GM12878 (cell line): Measurements from ENCODE around the gene COTL1. TPM values are rescaled to one million over a fixed set of nuclear protein-coding genes. Genes with fewer than 3 reads are reported as not detected.

Experiments
- ATAC-seq: fragments of 200-7000 bp; cut with Tn5 transposase; 3 replicates; pipeline ENCODE4 v1.9.1; 2020; ENCODE audit warnings: mild to moderate bottlenecking, moderate library complexity
- BruUV-seq: library from RNA; stranded (reverse); fragments of 400-500 nt; replicated peaks from 2 replicates; lab custom pipeline; 2021; lab: Mats Ljungman, UMichigan
- CTCF ChIA-PET: fragments of 300-600 bp; sonication (Branson Sonifier 250); formaldehyde crosslinking; extraction: SDS; loops from one replicate; lab custom pipeline; 2021; ENCODE audit warnings: inconsistent platforms; lab: Yijun Ruan, JAX
- POLR2A ChIA-PET: fragments of 350-600 bp; formaldehyde crosslinking; extraction: SDS; loops from one replicate; lab custom pipeline; 2021; ENCODE audit warnings: inconsistent platforms; lab: Charles Lee
- RAD21 ChIA-PET: fragments of 300-600 bp; sonication (Branson Sonifier 250); formaldehyde crosslinking; loops from one replicate; lab custom pipeline; 2023; ENCODE audit warnings: antibody characterized with exemption; ENCODE audit not compliant: unreplicated experiment; lab: Charles Lee
- SMC1A ChIA-PET: fragments of 300-600 bp; sonication (Branson Sonifier 250); formaldehyde crosslinking; loops from one replicate; lab custom pipeline; 2023; ENCODE audit not compliant: unreplicated experiment, uncharacterized antibody; lab: Charles Lee
- DNase-seq: peaks from one replicate; pipeline ENCODE4 v3.0.0-alpha.2; 2011; ENCODE audit warnings: low read depth, low spot score
- FAIRE-seq: peaks from 3 replicates; lab custom pipeline; 2011; peaks lifted over from hg19 to GRCh38; lab: Jason Lieb, UNC
- H2AFZ ChIP-seq: 2 replicates; pipeline ENCODE4 v1.6.0; 2011; ENCODE audit warnings: low read depth, low read length, control low read depth; ENCODE audit not compliant: control insufficient read depth
- H3K27ac ChIP-seq: 2 replicates; pipeline ENCODE4 v1.5.1; 2011; ENCODE audit warnings: control low read depth; ENCODE audit not compliant: control insufficient read depth, insufficient read depth
- H3K27me3 ChIP-seq, 2 experiments: replicated peaks in 1 of 2; 2 replicates each; pipeline versions ENCODE4 v1.6.0 to v1.6.1; 2011; ENCODE audit warnings: low read length in 1 of 2; ENCODE audit not compliant: control insufficient read depth in 2 of 2, insufficient read depth in 2 of 2
- H3K36me3 ChIP-seq, 2 experiments: 2 replicates each; pipeline ENCODE4 v1.5.1; 2011; ENCODE audit warnings: low read length in 1 of 2; ENCODE audit not compliant: control insufficient read depth in 2 of 2, insufficient read depth in 2 of 2
- H3K4me1 ChIP-seq: 2 replicates; pipeline ENCODE4 v1.6.1; 2011; ENCODE audit warnings: mild to moderate bottlenecking, low read length, moderate library complexity, mixed read lengths; ENCODE audit not compliant: control insufficient read depth, insufficient read depth
- H3K4me2 ChIP-seq: 2 replicates; pipeline ENCODE4 v1.6.0; 2011; ENCODE audit warnings: control low read depth; ENCODE audit not compliant: control insufficient read depth, insufficient read depth
- H3K4me3 ChIP-seq: fragments of 200-600 bp; sonication (generic); 2 replicates; pipeline ENCODE4 v1.5.1; 2016
- H3K79me2 ChIP-seq: 2 replicates; pipeline ENCODE4 v1.6.0; 2011; ENCODE audit warnings: low read length; ENCODE audit not compliant: control insufficient read depth, insufficient read depth
- H3K9ac ChIP-seq: 2 replicates; pipeline ENCODE4 v1.8.0; 2011; ENCODE audit warnings: low read length, control low read depth, mixed read lengths; ENCODE audit not compliant: control insufficient read depth, insufficient read depth
- H3K9me3 ChIP-seq: replicated peaks from 3 replicates; pipeline ENCODE4 v1.5.1; 2011; ENCODE audit warnings: mild to moderate bottlenecking, low read length; ENCODE audit not compliant: control insufficient read depth, insufficient read depth
- H4K20me1 ChIP-seq: 2 replicates; pipeline ENCODE4 v1.6.0; 2011; ENCODE audit not compliant: control insufficient read depth, insufficient read depth
- ATF2 ChIP-seq: IDR thresholded peaks from 2 replicates; pipeline ENCODE4 v1.6.1; 2012; ENCODE audit warnings: low read length, inconsistent platforms
- IRF4 ChIP-seq: IDR thresholded peaks from 2 replicates; pipeline ENCODE4 v1.6.1; 2011; ENCODE audit warnings: low read depth, low read length
- KLF5 ChIP-seq: fragments of 450-650 bp; IDR thresholded peaks from 2 replicates; pipeline ENCODE4 v1.6.1; 2014; ENCODE audit warnings: mild to moderate bottlenecking; ENCODE audit not compliant: partially characterized antibody
- MEF2B ChIP-seq: fragments of 450-650 bp; IDR thresholded peaks from 2 replicates; pipeline ENCODE4 v1.6.1; 2018; ENCODE audit warnings: mild to moderate bottlenecking, moderate library complexity; ENCODE audit not compliant: partially characterized antibody, poor library complexity, severe bottlenecking
- PBX3 ChIP-seq: IDR thresholded peaks from 2 replicates; pipeline ENCODE4 v1.6.1; 2011; ENCODE audit warnings: mild to moderate bottlenecking, low read depth, low read length, moderate library complexity; ENCODE audit not compliant: insufficient replicate concordance
- SMAD5 ChIP-seq: IDR thresholded peaks from 2 replicates; pipeline ENCODE4 v1.6.1; 2016; ENCODE audit warnings: antibody characterized with exemption, low read depth
- SREBF2 ChIP-seq: IDR thresholded peaks from 2 replicates; pipeline ENCODE4 v1.6.1; 2012; ENCODE audit warnings: mild to moderate bottlenecking, low read length
- SUPT20H ChIP-seq: IDR thresholded peaks from 2 replicates; pipeline ENCODE4 v1.6.1; 2011; ENCODE audit warnings: low read depth, mild to moderate bottlenecking, low read length, moderate library complexity, borderline replicate concordance; ENCODE audit not compliant: control insufficient read depth
- WGBS: methylation state at CpG from one replicate; pipeline ENCODE4 v1.1.6; 2016; ENCODE audit warnings: low lambda C conversion rate; ENCODE audit not compliant: insufficient replicate concordance, insufficient coverage; ENCODE audit errors: missing lambda C conversion rate; 5-methylcytosine and 5-hydroxymethylcytosine counted together
- in situ Hi-C: fragments of 300-500 bp; cut with MboI; formaldehyde crosslinking; loops from 9 replicates; pipeline ENCODE4 v1.14.3; 2018; ENCODE audit warnings: mixed read lengths
- intact Hi-C: fragments of 100-400 bp; cut with micrococcal nuclease; formaldehyde crosslinking; loops from one replicate; pipeline ENCODE4 v1.14.2; 2022; ENCODE audit not compliant: unreplicated experiment
- polyA plus RNA-seq, 11 experiments: library from polyadenylated mRNA; depleted of rRNA in 4 of 11; unstranded in 6 of 11; stranded (reverse) in 5 of 11; fragments of >200 nt; fragmentation: Nextera tagmentation in 4 of 11; fragmentation: Illumina TruSeq in 1 of 11; extraction: Ambion mirVana in 4 of 11; extraction: Trizol in 1 of 11; gene quantifications; 1 replicate in 1 of 11; 2 replicates in 10 of 11; pipeline versions ENCODE4 v1.2.1 to v1.2.3, GENCODE V29; 2011 to 2016; ENCODE audit warnings: inconsistent platforms in 2 of 11, missing spikeins in 2 of 11, low read depth in 1 of 11
- total RNA-seq, 4 experiments: library from RNA; depleted of rRNA in 3 of 4; stranded (reverse); fragments of >200 nt in 3 of 4; fragmentation: Illumina TruSeq in 1 of 4; extraction: Trizol in 1 of 4; gene quantifications; 2 replicates each; pipeline versions ENCODE4 v1.2.1 to v1.2.3, GENCODE V29; 2013 to 2021
- TF ChIP-seq, protein P1 (sequence below): IDR thresholded peaks from 2 replicates; pipeline ENCODE4 v1.6.1; 2011; ENCODE audit warnings: low read depth, mild to moderate bottlenecking, low read length, moderate library complexity, borderline replicate concordance; ENCODE audit errors: extremely low read depth

The COTL1 gene
- total and polyA plus RNA-seq, 10 of the 15 experiments (the other 5 are each of a cell fraction or from before 2014, with no cell fraction given) = 140 to 894 (median 330) TPM

DNA sequence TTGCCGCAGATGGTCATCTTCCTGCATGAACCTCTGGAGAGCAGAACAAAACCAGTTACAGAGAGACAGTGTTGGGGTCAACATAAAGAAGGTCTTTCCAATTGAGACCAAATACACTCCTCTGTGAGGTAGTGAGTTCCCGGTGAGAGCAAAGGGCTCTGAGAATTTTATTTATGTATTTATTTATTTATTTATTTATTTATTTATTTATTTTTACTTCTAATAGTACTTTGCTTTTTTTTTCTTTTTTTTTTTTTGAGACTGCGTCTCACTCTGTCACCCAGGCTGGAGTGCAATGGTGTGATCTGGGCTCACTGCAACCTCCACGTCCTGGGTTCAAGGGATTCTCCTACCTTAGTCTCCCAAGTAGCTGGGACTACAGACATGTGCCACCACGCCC lies 12.1 kb upstream of the COTL1 start:
- no TSS peak for BruUV-seq
- no peak overlapping the region for H3K9ac ChIP-seq
- H3K36me3 ChIP-seq = no peaks in the 10 kb centered on the region
- no peak overlapping the region for H3K4me3 ChIP-seq
- 96% methylated on average over 4 of the region's 5 CpGs for WGBS
- H3K4me1 ChIP-seq = peaks cover 29% of the 10 kb centered on the region
- no peak for DNase-seq
- no peak overlapping the region for H3K4me2 ChIP-seq
- H3K27ac ChIP-seq = no peak overlapping the region
- no peaks in the 10 kb centered on the region for H3K27me3 ChIP-seq
- no peak for TF ChIP-seq SMAD5
- TF ChIP-seq PBX3 = no peak
- TF ChIP-seq IRF4 = no peak
- TF ChIP-seq SREBF2 = no peak
- no peak for TF ChIP-seq MEF2B
- TF ChIP-seq ATF2 = no peak
- TF ChIP-seq SUPT20H = no peak
- TF ChIP-seq, protein P1, sequence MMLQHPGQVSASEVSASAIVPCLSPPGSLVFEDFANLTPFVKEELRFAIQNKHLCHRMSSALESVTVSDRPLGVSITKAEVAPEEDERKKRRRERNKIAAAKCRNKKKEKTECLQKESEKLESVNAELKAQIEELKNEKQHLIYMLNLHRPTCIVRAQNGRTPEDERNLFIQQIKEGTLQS = no peak
- TF ChIP-seq KLF5 = no peak
- H2AFZ ChIP-seq = no peak overlapping the region
- FAIRE-seq = no peak
- H3K9me3 ChIP-seq = no peaks in the 10 kb centered on the region
- H4K20me1 ChIP-seq = no peaks in the 10 kb centered on the region
- ChIA-PET POLR2A (no interaction called here), SMC1A (interaction anchor here (0.7 to 3.9 kb wide), 4 partner anchors 9 to 341 kb away, joined by 3 to 21 read pairs (median 4); no protein-coding TSS in a partner anchor), CTCF (interaction anchor here (1.0 to 3.3 kb wide), 6 partner anchors 14 to 124 kb away, joined by 3 to 26 read pairs (median 7); no protein-coding TSS in a partner anchor), RAD21 (no interaction called here)
- intact Hi-C loops (no loop called here), in situ Hi-C loops (loop anchor here (25.0 kb wide), 1 partner anchor 332 kb away; no protein-coding TSS in a partner anchor)
- no peak for ATAC-seq
- H3K79me2 ChIP-seq = no peaks in the 10 kb centered on the region
